Urinary bladder (tissue), 4 donors: ENCODE measurements around the gene PYGM. TPM values are rescaled to one million over a fixed set of nuclear protein-coding genes. Genes with fewer than 3 reads are reported as not detected.
"Not testable (repeated sequence)": the region's sequence is repeated elsewhere in the genome, so short reads cannot be mapped to it uniquely, and the experiment has no call there.

ENCODE experiments used
- DNase-seq: peaks from one replicate; pipeline ENCODE4 v3.0.0-alpha.2; 2015; ENCODE audit errors: extremely low spot score
- H3K27ac ChIP-seq: one replicate; pipeline ENCODE4 v1.5.1; 2013; ENCODE audit warnings: low read depth, mild to moderate bottlenecking, moderate library complexity
- H3K36me3 ChIP-seq: one replicate; pipeline ENCODE4 v1.6.1; 2013; ENCODE audit warnings: mild to moderate bottlenecking, moderate library complexity; ENCODE audit not compliant: insufficient read depth
- H3K4me1 ChIP-seq: one replicate; pipeline ENCODE4 v1.6.1; 2013; ENCODE audit warnings: mild to moderate bottlenecking, moderate library complexity; ENCODE audit not compliant: insufficient read depth
- H3K4me3 ChIP-seq: one replicate; pipeline ENCODE4 v1.5.1; 2013; ENCODE audit warnings: low read depth, low read length
- WGBS: extraction: QIAGEN DNeasy Blood & Tissue Kit; methylation state at CpG from one replicate; pipeline ENCODE4 v1.1.7; 2013; 5-methylcytosine and 5-hydroxymethylcytosine counted together
- polyA plus RNA-seq: library from polyadenylated mRNA; stranded (reverse); fragments of 200-250 nt; gene quantifications from one replicate; pipeline ENCODE4 v1.2.3, GENCODE V29; 2013
- total RNA-seq: library from RNA; depleted of rRNA; stranded (reverse); fragments of >200 nt; gene quantifications from one replicate; pipeline ENCODE4 v1.2.3, GENCODE V29; 2014
- donor health status: healthy with polysubstance abuse.
- donor health status: healthy.

Gene PYGM
- total and polyA plus RNA-seq, 2 donors = 15.1 to 33.6 TPM

DNA sequence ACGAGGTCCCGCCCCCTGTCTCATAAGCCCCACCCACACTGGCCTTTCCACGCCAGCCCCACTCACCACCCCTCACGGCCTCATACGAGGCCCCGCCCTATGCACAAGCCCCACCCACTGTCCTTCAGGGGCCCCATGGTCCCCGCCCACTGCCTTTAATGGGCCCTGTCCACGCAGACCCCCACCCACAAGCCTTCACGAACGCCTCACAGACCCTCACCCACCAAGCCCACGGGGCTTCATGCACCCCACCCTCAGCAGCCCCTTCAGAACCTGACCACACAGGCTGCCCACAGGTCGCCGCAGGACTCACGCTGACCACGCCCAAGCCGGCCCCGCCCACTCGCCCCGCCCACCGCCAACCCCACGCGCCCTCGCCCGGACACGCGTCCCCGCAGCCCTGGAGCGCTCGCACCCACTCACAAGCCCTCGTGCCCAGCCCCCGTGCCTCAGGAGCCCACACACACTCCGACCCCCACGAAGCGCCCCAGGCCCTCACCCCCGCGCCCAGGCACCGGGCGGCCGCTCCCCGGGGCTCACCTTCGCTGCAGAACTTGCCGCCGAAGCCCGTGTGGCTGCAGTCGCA, 47.3 kb downstream of the PYGM start:
- WGBS = 9% methylated on average over 45 of the region's 45 CpGs
- Histone ChIP-seq H3K36me3 (no peaks in the 10 kb centered on the region), H3K27ac (no peak overlapping the region), H3K4me3 (no peak overlapping the region), H3K4me1 (no peaks in the 10 kb centered on the region)
- DNase-seq = no peak

DNA sequence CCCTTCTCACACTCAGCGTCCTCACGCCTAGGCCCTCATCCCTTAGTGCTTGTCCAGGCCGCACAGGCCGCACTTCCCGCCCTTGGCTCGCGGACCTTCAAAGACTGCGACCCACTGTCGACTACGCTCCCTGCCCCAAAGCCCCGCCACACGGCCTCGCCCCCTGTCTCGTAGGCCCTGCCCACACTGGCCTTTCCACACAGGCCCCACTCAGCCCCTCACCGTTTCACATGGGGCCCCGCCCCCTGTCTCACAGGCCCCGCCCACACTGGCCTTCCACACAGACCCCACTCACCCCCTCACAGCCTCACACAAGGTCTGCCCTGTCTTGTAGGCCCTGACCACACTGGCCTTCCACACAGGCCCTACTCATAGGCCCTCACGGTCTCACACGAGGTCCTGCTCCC, 47.8 kb downstream of the PYGM start:
- Histone ChIP-seq H3K4me1 (no peaks in the 10 kb centered on the region), H3K36me3 (no peaks in the 10 kb centered on the region), H3K27ac (no peak overlapping the region), H3K4me3 (no peak overlapping the region)
- no peak for DNase-seq
- WGBS = 40% methylated on average over 19 of the region's 19 CpGs

DNA sequence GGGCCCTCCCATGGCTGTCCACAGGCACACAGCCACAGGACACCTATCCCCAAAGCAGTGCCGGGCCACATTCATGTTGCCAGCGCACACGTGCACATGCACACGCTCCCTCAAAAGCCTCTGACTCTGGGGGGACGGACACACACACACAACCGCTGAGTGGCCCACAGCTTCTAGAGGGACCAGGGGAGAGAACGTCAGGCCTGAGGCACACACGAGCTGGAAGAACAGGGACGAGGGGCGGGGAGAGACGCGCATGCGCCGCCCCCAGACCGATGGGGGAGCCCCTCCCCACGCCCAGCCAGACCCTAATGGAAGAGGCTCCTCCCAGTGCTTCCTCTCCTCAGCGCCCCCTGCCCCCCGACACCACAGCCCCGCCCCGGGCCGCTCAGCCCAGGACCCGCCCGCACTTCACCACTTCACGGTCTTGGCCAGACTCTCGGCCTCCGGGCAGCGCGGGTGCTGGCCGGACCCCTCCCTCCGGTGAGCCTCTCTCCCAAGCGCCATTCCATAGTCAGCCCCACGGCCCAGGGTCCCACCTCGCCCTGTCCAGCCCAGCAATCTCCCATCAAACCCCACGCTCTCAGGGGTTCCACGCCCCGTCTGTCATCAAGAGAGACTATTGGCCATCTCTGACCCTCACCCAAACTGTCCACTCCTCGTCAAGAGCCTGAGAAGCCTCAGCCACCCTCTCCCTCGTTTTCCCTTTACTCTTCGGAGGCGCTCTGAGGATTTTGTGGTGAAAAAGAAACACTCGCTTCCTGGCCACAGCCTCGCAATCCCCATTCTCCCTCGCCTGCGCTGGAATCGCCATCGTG, 48.4 kb downstream of the PYGM start:
- 18% methylated on average over 46 of the region's 46 CpGs for WGBS

DNA sequence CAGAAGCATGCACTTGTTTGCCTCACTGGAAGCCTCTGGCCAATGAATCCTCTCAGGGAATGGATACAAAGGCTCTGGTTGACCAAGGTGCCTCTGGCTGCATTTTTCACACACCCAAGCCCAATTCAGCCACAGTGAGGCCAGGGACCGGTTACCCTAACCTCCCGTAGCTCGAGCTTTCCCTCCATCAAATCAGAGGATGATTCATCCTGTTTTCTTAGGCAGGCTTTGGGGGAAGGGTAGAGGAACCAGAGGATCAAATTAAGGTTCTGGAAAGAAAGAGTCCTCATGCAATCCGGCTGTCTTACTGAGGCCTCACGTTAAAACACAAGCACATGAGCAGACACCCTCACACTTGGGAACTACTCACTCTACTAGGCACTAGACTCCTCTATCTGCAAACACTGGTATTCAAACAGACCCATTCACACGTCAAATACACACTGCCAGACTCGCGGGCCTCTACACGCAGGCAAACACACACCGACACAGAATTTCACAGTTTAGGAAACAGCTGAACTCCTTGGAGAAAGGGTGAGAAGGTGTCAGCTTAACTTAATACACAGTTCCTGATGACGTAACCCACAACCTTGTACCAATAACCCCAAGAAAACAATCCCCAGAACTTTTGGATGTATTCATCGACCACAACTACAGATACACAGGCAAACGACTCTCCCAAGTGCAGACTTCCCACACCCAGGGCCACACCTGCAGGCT, 49.2 kb downstream of the PYGM start:
- no peaks in the 10 kb centered on the region for H3K36me3 ChIP-seq
- DNase-seq = no peak
- no peaks in the 10 kb centered on the region for H3K4me1 ChIP-seq
- no peak overlapping the region for H3K4me3 ChIP-seq
- 51% methylated on average over 13 of the region's 13 CpGs for WGBS
- no peak overlapping the region for H3K27ac ChIP-seq

More for the DNA sequence above, 48.4 kb downstream of the PYGM start:
- Histone ChIP-seq H3K4me3 (no peak overlapping the region), H3K27ac (no peak overlapping the region), H3K4me1 (no peaks in the 10 kb centered on the region), H3K36me3 (no peaks in the 10 kb centered on the region)
- no peak for DNase-seq

DNA sequence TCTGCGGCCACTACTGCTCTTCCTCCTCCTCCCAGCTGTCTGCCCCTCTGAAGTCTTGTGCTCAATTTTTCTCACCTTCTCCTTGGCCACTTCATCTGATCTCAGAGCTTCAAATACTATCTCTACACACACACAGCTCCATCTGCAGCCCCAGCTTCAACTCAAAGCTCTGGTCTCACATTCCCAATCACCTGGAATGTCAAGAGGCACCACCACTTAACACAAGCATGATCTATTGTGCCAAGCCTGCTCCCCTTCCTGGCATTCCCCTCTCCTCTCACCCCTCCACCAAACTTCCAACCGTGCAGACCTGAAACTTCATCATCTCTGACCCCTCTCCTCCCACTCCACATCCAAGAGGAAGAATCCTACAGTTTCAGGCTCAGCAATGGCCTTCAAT, 54.3 kb downstream of the PYGM start:
- DNase-seq = no peak
- 47% methylated on average over 2 of the region's 2 CpGs for WGBS
- H3K36me3 ChIP-seq = no peaks in the 10 kb centered on the region
- H3K27ac ChIP-seq = no peak overlapping the region
- H3K4me3 ChIP-seq = no peak overlapping the region
- no peaks in the 10 kb centered on the region for H3K4me1 ChIP-seq

DNA sequence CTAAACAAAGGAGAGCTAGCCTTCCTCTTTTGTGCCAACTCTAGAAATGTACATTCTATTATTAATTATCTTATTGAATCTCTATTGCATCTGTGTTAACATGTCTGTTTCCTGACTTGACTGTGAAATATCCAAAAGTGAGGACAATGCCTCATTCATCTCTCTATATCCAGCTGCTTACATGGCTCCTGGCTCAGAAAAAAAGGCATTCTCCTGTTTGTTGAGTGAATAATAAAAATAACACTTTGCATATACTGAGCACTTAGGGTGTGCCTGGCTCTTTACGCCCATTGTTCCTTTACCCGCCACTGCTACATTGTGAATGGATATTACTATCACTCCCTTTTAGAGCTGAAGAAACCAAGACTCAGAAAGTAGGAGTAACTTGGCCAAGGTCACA, 56.7 kb downstream of the PYGM start:
- 89% methylated on average over 2 of the region's 2 CpGs for WGBS
- no peak overlapping the region for H3K27ac ChIP-seq
- no peaks in the 10 kb centered on the region for H3K36me3 ChIP-seq
- DNase-seq = no peak
- no peaks in the 10 kb centered on the region for H3K4me1 ChIP-seq
- no peak overlapping the region for H3K4me3 ChIP-seq

DNA sequence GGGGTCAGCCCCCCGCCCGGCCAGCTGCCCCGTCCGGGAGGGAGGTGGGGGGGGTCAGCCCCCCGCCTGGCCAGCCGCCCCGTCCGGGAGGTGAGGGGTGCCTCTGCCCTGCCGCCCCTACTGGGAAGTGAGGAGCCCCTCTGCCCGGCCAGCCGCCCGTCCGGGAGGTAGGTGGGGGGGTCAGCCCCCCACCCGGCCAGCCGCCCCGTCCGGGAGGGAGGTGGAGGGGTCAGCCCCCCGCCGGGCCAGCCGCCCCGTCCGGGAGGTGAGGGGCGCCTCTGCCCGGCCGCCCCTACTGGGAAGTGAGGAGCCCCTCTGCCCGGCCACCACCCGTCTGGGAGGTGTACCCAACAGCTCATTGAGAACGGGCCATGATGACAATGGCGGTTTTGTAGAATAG, 57.8 kb downstream of the PYGM start:
- H3K27ac ChIP-seq, H3K4me3 ChIP-seq, H3K4me1 ChIP-seq, DNase-seq, H3K36me3 ChIP-seq: not testable (repeated sequence)
- WGBS = 86% methylated on average over 25 of the region's 29 CpGs

DNA sequence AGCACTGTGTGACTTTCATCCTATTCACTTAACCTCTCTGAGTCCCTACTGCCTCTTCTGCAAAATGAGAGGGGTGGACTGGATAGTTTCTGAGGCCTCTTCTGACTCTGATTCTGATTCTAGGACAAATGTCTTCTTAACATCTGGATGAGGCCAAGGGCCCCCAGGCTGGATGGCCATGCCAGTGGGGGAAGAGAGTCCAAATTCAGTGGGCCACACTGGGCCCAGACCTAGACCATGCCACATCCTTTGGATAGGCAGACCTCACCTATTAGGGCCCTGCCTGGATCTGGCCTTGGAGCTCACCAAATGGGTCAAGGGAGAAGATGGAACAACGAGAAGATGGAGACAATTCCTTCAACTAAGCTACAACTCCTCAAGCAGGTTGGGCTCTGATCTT, 61.3 kb downstream of the PYGM start:
- no peak for DNase-seq
- Histone ChIP-seq H3K36me3 (no peaks in the 10 kb centered on the region), H3K4me3 (no peak overlapping the region), H3K27ac (no peak overlapping the region), H3K4me1 (no peaks in the 10 kb centered on the region)
- WGBS = 86% methylated on average over 1 of the region's 1 CpG

DNA sequence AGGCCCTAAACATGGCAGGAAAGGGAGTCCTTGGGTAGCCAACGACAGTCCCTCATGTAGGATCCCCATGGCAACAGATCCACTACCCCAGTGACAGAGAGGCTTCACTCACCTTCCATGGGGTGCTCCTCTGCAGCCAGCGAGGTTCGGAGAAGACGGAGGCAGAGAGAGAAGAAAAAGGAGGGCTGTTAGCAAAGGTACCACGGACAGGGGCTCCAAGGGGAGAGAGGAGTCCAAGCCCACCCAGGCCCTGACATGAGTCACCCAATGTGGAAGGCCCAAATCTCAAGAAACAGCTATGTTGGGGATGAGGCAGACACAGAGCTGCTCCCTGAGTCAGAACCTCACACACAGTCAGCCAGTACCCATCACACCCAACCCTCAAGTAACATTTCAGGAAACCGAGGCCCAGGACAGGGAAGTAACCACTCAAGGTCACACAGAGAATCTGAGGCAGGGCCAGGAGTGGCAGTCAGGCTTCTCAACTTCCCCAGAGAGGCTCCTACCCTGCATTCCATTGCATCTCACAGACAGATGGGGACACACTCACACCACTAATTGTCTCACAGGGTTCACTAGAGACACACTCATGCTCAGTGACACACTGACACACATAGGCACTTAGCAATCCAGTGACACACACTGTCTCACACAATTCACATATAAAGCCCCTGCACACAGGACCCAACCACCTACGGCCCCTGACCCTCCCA, 62.0 kb downstream of the PYGM start:
- DNase-seq = no peak
- WGBS = 81% methylated on average over 7 of the region's 7 CpGs
- Histone ChIP-seq H3K27ac (no peak overlapping the region), H3K4me1 (no peaks in the 10 kb centered on the region), H3K4me3 (no peak overlapping the region), H3K36me3 (no peaks in the 10 kb centered on the region)

Other genes with a start within 250 kb of the PYGM start
- gene SLC22A11, start 204.0 kb downstream of the PYGM start, total RNA-seq = not detected
- gene SLC22A11, start 204.0 kb downstream of the PYGM start, polyA plus RNA-seq = 0.04 TPM
- gene SLC22A12, start 168.8 kb downstream of the PYGM start, total RNA-seq = not detected
- not detected for gene SLC22A12, start 168.8 kb downstream of the PYGM start, polyA plus RNA-seq
- 11.5 TPM for gene NRXN2, start 36.8 kb downstream of the PYGM start, total RNA-seq
- 30.5 TPM for gene NRXN2, start 36.8 kb downstream of the PYGM start, polyA plus RNA-seq
- gene RASGRP2, start 15.8 kb downstream of the PYGM start, total RNA-seq = 7.6 TPM
- gene RASGRP2, start 15.8 kb downstream of the PYGM start, polyA plus RNA-seq = 46.1 TPM
- gene SF1, start 18.6 kb upstream of the PYGM start, total RNA-seq = 111 TPM
- 115 TPM for gene SF1, start 18.6 kb upstream of the PYGM start, polyA plus RNA-seq
- gene MAP4K2, start 43.2 kb upstream of the PYGM start, total RNA-seq = 11.7 TPM
- 13.9 TPM for gene MAP4K2, start 43.2 kb upstream of the PYGM start, polyA plus RNA-seq
- 11.3 TPM for gene MEN1, start 50.6 kb upstream of the PYGM start, total RNA-seq
- 17.4 TPM for gene MEN1, start 50.6 kb upstream of the PYGM start, polyA plus RNA-seq
- 4.3 TPM for gene CDC42BPG, start 84.7 kb upstream of the PYGM start, total RNA-seq
- gene CDC42BPG, start 84.7 kb upstream of the PYGM start, polyA plus RNA-seq = 3.2 TPM
- gene EHD1, start 118.6 kb upstream of the PYGM start, total RNA-seq = 31.3 TPM
- gene EHD1, start 118.6 kb upstream of the PYGM start, polyA plus RNA-seq = 50.5 TPM
- 7.6 TPM for gene ATG2A, start 157.2 kb upstream of the PYGM start, total RNA-seq
- gene ATG2A, start 157.2 kb upstream of the PYGM start, polyA plus RNA-seq = 21.4 TPM
- 7.3 TPM for gene PPP2R5B, start 164.7 kb upstream of the PYGM start, total RNA-seq
- 22.1 TPM for gene PPP2R5B, start 164.7 kb upstream of the PYGM start, polyA plus RNA-seq
- gene GPHA2, start 175.9 kb upstream of the PYGM start, total RNA-seq = not detected
- gene GPHA2, start 175.9 kb upstream of the PYGM start, polyA plus RNA-seq = not detected
- not detected for gene MAJIN, start 212.1 kb upstream of the PYGM start, total RNA-seq
- not detected for gene MAJIN, start 212.1 kb upstream of the PYGM start, polyA plus RNA-seq
- 0.85 TPM for gene BATF2, start 237.0 kb upstream of the PYGM start, total RNA-seq
- gene BATF2, start 237.0 kb upstream of the PYGM start, polyA plus RNA-seq = 5.8 TPM